KBM-7 (cell line): ENCODE data around the gene SIX1.
A peak's percentile ranks its signal among the peaks of the same experiment; 100 is the strongest.

Experiments
- DNase-seq: peaks from one replicate; pipeline ENCODE4 v3.0.0-alpha.2; 2015
- in situ Hi-C: fragments of 300-500 bp; cut with MboI; formaldehyde crosslinking; loops from 2 replicates; pipeline ENCODE4 v1.14.3; 2020; ENCODE audit warnings: low sequenced_read_pairs, low pct_unique_long_range_greater_than_20kb, mixed read lengths

The SIX1 gene

DNA sequence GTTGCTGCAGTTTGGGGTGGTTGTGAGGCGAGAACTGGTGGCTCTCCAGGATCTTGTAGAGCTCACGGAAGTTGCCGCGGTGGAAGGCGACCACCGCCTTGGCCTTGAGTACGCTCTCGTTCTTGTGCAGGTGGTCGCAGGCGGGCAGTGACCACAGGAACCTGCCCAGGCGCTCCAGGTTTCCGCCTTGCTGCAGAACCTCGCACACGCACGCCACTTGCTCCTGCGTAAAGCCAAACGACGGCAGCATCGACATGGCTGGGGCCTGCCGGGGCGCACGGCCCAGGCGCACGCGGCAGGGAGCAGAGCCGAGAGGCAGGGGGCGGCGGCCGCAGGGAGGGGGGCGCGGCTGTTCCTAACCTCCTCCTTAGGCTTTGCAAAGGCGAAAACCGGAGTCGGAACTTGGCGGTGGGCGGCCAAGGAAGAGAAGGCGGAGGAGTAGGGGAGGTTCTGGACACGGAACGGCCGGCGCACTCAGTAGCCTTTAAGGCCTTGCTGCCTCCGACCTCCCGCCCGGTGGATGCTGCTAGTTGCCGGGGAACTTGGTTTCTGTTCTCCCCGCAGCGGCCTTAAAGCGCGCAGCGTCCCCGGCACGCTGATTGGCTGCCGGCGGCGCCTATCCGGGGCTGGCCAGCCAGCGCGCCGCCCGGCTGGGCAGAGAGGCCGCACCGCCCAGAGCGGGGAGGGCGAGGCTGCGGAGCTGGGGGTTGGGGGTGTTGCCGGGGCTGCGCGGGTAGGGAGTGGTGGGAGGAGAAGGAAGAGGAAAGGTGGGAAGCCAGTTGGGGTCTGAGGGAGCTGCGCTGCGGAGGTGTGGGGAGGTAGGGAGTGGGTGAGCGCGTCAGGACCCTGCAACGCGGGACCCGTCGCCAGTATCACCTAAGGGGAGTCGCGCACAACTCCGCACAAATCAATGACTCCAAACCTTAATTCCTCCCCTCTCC is at the start of gene SIX1:
SIX1 (minus strand) TSS at position 544 of the 941 bp plus-strand sequence; CDS start at position 256, 288 bp downstream.
- peak; percentile 80 for DNase-seq
- in situ Hi-C loops = loop anchor here (25.0 kb wide), 2 partner anchors 338 to 588 kb away; partner anchors contain the start of genes SLC38A6 and TRMT5

DNA sequence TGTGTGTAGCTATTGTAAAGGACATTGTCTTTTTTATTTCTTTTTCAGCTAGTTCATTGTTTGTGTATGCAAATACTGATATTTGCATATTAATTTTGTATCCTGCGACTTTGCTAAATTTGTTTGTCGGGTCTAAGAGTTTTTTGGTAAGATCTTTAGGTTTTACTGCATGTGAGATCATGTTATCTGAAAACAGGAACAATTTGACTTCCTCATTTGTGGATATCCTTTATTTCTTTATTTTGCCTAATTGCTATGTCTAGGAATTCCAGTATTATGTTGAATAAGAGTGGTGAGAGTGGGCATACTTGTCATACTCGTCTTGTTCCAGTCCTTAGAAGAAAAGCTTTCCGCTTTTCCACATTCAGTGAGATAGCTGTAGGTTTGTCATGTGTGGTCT is 46.0 kb upstream of the SIX1 start:
- in situ Hi-C loops = no loop called here
- DNase-seq = peak; percentile 38

DNA sequence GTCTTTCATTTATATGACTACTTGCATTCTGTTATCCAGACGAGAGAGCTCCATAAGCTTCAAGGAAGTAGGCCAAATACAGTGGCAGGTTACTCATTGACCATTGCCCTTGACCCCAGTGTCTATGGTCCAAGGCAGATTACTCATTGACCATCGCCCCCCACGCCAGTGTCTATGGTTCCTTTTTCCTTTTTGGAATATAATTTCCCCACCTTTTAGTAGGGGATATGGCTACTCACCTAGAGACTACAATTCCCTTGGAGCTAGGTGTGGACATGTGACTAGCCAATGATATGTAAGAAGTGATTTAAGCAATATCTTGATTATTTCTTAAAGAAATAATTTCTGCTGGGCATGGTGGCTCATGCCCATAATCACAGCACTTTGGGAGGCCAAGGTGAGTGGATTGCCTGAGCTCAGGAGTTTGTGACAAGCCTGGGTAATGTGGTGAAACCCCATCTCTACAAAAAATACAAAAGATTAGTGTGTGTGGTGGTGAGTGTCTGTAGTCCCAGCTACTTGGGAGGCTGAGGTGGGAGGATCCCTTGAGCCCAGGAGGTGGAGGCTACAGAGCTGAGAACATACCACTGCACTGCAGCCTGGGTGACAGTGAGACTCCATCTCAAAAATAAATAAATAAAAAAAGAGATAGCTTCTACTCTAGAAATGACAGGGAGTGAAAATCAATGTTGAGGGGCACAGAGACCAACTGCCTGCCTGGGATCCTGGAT is 42.3 kb upstream of the SIX1 start:
- in situ Hi-C loops = no loop called here
- no peak for DNase-seq

DNA sequence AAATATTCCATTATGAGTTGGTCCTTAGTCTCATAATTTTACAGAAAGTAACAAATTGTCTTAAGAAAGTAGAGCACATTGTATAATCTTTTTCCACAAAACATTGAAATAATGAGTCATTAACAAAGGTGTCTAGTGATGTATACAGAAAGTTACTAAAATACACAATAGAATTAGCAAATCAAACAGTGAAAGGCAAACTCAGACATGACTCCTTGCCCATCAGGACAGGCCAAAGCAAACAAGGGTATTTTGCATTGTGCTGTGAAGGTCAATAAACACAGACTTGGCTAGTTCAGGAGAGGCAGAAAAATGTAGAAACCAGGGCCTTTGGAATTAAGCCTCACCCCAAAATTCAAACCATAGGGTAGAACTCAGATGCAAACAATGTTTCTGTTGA is 37.6 kb upstream of the SIX1 start:
- in situ Hi-C loops = no loop called here
- no peak for DNase-seq

DNA sequence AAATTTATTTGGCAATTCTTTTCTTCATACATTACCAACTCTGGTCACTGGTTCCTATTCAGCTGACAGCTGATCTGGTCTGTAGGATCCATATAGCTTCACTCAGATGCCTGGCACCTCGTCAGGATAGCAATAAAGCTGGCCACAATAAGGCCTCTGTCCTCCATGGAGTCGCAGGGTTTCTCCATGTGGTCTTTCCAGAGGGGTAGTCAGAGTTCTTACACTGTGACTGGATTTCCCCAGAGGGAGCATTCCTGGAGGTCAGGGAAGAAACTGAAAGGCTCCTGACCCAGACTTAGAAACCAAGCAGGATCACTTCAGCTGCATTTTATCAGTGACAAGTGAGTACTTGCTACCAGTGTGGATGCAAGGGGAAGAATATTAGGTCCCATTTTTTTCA is 34.9 kb upstream of the SIX1 start:
- DNase-seq = no peak
- in situ Hi-C loops = no loop called here

DNA sequence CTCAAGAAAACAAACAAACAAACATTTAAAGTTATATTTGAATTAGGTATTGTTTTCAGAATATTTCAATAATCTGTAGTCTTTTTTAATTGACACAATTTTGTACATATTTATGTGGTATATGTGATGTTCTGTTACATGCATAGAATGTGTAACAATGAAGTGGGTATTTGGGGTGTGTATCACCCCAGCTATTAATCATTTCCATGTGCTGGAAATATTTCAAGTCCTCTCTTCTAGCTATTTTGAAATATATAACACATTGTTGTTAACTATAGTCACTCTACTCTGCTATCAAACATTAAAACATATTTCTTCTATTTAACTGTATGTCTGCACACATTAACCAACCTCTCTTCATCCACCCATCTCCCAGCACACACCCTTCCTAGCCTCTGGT is 32.0 kb upstream of the SIX1 start:
- DNase-seq = no peak
- in situ Hi-C loops = no loop called here

DNA sequence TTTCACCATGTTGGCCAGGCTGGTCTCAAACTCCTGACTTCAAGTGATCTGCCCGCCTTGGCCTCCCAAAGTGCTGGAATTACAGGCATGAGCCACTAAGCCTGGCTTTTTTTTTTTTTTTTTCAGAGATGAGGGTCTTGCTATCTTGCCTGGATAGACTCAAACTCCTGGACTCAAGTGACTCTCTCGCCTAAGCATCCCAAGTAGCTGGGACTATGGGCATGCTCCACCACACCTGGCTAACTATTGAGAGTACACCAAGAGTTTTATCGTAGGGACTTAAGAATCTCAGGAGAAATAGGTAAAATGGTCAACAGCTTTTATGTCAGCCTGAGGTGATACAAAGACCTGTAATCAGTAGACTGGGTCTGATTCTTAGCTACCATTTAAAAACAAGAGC is 31.2 kb upstream of the SIX1 start:
- DNase-seq = no peak
- in situ Hi-C loops = no loop called here

DNA sequence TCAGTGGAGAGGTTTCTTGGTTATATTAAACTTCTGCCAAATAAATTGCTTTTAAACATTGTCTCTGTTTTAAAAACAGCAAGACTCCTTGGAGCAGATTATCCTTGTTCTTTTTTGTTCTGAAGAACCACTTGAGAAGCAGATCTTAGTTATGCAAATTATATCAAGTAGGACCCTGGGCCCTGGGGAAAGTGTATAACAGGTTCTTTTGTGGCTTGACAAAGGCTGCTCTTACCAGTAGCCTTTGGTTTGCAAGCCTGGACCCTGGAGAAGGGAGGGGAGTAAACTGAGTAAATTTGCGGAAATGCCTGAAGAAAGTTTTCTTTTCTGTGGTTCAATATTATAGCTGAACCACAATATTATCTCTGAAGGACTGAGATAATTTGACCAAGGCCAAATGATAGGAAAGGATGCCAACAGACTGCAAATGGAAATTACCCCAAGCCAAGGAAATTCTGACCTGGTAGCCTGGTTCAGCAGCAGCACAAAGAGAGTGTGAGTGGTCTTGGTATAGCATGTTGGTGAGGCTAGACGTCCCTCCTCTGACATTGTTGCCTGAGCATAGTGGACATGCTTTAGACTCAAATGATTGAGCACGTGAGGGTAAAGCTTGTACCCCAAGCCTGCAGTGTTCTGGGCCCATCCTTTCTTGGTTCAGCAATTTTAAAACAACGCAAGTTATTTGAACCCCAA is 30.4 kb upstream of the SIX1 start:
- in situ Hi-C loops = no loop called here
- no peak for DNase-seq

DNA sequence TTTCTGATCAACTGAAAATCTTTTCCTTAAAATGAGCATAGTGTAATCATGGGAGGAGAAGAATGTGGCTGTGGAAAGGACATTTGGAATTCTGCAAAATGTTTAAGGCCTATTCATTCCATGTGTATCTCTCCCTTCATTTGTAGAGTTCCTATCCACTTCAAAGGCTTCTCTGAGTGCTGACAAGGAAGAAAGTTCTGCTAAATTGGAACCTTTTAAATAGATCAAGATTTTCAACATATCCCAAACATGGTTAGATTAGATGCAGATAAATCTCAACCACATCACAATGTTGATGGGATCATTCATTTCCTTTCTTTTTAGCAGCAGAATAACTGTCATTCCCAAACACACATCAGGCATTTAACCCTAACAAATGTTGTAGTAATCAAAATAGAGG is 28.4 kb upstream of the SIX1 start:
- in situ Hi-C loops = no loop called here
- no peak for DNase-seq

DNA sequence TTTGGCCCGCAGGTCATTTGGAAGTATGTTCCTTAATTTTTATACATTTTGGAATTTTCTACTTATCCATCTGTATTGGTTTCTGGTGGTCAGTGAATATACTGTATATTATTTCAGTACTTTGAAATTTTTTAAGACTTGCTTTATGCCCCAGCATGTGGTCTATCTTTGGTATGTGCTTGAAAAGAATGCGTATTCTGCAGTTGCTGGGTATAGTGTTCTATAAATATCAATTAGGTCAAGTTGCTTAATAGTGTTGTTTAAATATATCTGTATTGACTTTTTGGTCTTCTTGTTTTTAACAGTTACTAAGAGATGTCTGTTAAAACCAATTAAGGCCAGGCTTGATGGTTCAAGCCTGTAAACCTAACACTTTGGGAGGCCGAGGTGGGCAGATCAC is 21.7 kb upstream of the SIX1 start:
- no peak for DNase-seq
- in situ Hi-C loops = no loop called here

DNA sequence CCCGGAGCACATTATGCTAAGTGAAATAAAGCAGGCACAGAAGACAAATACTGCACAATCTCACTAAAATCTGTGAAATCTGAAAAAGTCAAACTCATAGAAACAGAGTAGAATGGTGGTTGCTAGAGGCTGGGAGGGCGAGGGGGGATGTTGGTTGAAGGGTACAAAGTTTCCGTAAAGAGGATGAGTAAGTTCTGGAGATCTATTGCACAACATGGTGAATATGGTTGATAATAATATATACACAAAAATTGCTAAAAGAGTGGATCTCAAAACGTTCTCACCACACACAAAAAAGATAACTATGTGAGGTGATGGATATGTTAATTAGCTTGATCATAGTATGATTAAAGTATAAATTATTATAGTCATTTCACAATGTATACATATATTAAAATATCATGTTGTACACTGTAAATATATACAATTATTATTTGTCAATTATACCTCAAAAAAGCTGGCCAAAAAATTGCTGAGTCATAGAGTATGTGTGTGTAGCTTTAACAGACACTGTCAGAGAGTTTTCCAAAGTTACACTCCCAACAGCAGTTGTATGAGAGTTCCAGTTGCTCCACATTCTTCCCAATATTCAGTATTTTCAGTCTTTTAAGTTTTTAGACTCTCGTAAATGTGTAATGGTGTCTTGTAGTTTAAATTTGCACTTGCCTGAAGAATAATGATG is 19.3 kb upstream of the SIX1 start:
- in situ Hi-C loops = no loop called here
- DNase-seq = no peak

DNA sequence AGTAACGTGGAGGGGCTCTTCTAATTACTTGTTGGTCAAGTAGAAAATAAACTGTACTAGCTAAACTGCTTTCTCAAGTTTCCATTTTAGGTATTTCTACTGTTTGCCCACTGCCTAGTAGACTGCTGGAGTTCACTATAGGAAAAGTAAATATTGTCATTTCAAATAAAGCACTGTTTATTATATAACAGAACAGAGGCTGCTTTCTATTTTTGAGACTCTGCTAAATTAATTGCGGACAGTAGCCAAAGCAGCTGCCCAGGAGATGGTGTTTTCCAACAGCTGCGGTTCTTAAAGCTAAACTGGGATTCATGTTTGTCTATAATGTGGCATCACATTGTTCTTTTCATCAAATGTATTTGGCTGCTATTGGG is 15.9 kb upstream of the SIX1 start:
- DNase-seq = no peak
- in situ Hi-C loops = no loop called here

DNA sequence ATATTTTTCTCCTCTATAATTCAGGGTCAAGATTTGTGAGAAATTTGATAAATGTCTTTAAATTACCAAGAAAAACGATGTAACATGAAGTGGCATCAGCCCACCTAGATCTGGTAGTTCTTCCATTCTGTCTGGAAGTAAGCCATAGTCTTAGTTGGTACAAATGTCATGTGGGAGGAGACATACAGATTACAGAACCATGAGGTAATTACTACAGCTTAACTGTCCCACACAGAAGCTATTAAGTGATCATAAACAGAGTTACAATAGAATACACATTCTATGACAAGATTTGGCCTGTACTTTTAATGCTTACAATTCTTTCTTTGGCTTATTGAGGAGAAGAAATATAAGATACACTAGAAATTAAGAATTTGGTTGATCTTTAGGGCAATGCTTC is 13.7 kb upstream of the SIX1 start:
- in situ Hi-C loops = no loop called here
- no peak for DNase-seq

DNA sequence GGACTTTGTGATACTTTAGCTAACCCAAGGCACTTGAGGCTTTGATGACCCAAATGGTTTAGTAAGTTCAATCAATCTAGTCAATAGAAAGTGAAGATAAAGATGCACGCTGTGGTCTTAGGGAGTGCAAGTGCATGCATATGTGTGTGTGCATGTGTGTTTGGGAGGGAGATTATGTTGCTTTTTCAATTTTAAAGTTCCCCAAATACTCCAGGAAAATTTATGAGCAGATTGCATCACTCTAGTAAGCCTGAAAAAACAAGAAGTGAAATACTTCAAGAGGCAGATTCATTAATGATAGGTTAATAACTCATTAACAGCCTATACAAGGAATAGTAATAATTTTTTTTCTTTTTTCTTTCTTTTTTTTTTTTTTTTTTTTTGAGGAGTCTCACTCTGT is 12.4 kb upstream of the SIX1 start:
- in situ Hi-C loops = no loop called here
- peak; percentile 45 for DNase-seq

DNA sequence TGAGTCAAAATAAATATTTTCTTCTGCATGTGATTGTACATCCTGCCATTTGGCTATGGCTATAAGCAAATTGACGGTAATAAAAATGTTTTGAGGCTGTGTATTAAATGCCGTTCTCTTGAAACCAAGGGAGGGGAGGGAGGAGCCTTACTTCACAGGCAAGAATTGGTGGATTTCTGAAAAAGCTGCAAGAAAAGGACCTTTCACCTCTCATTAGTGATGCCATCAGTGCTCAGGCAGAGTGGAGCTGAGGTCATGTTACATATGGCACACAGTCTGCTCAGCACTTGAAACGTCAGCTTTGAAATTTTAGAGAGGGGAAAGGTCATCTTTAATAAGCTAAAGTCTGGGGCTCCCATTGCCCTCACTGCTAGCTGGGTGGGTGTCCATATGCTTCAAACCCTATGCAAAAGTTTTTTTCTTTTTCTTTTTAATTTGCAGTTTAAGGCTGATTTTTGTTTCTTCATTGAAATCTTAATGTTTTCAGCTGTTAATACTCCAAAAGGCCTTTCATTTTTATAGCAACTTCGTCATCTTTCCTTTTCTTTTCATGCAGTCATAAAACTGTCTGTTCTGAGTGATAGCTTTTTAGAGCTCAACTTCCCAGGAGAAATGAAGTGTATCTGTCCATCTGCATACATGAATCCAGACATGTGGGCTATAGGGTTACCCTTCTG is 9.8 kb upstream of the SIX1 start:
- in situ Hi-C loops = no loop called here
- DNase-seq = no peak

DNA sequence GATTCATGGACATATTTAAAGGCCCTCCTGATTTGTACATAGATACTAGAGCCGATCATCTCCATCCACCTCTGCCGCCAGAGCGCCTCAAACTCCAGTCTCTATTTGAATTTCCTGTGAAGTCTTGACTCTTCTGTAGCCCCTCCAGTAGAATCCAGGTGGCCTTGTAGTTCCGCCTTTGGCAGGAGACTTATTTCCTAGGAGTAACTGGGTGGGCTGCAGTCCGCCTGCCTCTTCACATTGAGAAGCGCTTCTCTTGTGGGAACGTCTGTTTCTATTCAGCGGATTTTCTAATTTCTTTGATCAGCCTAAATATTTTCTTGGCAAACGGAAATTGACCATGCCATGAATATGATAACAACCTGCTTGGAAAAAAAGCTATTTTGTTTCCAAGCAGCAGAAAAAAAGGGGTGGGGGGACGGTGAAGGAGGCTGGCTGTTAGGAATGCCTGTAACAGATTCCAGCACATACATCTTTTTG is 9.0 kb upstream of the SIX1 start:
- DNase-seq = no peak
- in situ Hi-C loops = no loop called here

DNA sequence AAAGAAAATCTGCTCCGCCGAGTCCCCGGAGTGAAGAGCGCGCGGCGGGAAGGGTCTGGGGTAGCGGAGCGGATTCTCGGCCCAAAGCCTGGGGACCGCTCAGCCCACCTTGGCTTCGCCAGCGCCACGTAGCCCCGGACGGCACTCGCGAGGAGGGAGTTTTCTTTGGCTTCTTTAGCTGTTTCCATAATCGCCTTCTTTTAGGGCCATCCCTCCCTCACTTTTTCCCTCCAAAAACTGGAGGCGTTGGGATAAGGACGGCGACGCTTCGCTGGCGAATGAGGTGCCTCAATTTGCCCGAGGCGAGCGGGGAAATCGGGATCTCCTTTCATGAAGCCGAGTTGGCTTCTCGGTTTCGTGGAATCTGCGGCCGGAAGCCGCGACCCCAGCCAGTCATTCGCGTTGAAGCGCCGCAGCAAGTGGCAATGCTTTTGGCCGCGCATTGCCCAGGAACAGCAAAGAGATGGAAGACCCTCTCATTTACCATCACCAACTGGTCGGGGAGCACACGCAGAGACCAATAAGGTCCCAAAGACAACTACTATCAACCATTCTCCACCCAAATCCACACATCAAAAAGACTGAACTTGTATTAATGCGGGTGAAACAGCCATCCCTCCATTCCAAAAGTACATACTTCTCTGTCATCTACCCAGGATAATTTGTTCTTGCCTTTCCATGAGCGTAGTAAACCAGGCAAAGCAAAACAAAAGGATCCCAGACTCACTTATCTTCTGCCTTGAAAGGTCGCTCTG is 8.4 kb upstream of the SIX1 start:
- in situ Hi-C loops = no loop called here
- peak; percentile 60 for DNase-seq
